ENCODE data around the gene CEACAM18.
"Not testable (repeated sequence)": the region's sequence is repeated elsewhere in the genome, so short reads cannot be mapped to it uniquely, and the experiment has no call there.

CEACAM18 gene

DNA sequence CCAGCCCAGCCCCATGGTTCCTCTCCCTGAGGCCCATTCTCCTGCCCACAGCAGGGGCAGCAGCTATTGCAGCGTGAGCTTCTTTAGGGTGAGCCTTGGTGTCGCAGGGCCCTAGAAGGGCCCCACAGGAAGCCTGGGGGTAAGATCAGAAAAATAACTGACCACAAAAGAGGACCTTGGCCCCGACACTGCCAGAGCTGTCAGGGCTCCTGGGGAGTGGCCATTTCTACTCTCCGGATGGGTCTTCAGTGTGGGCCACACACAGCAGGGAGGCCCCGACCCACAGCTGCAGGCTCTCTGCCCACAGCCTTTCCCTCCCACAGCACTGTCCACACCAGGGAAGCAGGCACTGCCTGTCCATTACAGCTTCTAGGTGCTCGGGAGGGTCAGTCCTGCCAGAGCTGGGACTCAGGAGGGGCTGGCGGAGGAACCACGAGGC, 16.6 kb upstream of the CEACAM18 start:
- DNase-seq (ENCODE audit: low spot score) = no peak

DNA sequence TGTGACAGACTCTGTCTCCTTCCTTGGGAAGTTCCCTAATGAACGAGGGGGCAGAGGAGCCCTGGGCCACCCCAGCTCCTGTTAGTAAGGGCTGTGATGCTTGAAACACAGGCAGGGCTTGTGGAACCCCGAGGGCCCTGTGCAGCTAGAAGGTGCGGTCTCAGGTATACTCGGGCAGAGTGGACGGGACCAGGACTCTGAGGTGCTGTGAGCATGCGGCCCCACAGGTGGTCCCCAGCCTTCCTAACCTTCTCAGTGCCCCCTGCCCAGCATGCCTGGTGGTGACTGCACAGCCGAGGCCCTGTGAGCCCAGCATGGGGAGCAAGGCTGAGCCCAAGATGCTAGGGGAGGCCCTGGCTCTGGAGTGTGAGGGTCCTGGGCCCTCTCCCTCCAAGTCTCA, 16.1 kb upstream of the CEACAM18 start:
- no peak for DNase-seq (ENCODE audit: low spot score)

DNA sequence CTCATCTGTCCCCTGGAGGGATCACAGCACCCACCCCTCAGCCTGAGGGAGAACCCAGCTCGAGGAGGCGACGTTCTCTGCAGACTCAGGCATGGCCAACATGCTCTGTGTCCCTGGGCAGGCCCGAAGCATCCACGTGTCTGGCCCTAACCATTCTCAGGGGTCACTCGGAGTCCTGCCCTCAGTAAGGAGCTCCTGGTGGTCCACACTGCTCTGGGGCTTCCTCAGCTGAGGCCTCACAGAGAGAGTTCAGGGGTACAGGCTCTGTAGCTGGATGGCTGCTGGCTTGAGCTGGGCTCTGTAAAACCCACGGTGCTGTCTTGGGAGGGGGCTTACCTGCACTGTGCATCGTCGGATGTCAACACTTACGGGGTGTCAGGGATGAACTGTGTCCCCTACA, 15.7 kb upstream of the CEACAM18 start:
- no peak for DNase-seq (ENCODE audit: low spot score)

DNA sequence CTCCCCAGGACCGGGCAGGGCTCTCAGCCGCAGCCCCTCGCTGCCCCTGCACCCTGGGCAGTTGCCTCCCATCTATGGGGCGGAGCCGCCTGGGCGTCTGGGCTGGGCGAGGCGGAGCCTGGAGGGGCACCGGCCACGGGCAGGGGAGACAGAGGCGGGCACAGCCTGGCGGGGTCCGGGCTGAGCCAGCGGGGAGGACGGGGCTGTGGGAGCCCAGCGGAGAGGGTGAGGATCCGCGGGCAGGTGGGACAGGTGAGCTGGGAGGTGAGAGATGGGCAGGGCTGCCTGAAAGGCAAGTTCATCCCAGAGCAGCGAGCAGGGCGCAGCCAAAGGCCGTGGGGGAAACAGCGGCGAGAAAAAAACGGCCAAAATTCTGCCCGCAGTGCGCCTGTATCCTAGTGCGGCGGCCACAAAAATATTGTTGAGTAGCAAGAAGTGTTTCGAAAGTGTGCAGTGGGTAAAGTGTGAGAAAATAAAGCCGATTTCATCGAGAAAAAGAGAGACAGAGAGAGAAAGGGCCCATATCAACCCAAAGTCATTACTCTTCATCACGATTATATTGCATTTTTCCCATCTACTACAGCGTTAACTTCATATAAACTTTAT, 14.3 kb upstream of the CEACAM18 start:
- not testable (repeated sequence) for DNase-seq (ENCODE audit: low spot score)

DNA sequence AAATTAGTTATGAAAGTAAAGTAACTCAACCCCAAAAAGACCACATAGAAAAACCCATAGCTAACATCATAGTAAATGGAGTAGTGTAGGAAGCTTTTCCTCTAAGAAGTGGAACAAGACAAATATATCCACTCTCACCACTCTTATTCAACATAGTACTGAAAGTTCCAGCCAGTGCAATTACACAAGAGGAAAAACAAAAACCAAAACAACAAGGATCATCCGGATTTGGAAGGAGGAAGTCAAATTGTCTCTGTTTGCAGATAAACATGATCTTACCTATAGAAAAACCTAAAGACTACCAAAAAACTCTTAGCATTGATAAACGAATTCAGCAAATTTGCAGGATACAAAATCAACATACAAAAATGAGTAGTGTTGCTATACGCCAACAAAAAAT, 11.6 kb upstream of the CEACAM18 start:
- no peak for DNase-seq (ENCODE audit: low spot score)

DNA sequence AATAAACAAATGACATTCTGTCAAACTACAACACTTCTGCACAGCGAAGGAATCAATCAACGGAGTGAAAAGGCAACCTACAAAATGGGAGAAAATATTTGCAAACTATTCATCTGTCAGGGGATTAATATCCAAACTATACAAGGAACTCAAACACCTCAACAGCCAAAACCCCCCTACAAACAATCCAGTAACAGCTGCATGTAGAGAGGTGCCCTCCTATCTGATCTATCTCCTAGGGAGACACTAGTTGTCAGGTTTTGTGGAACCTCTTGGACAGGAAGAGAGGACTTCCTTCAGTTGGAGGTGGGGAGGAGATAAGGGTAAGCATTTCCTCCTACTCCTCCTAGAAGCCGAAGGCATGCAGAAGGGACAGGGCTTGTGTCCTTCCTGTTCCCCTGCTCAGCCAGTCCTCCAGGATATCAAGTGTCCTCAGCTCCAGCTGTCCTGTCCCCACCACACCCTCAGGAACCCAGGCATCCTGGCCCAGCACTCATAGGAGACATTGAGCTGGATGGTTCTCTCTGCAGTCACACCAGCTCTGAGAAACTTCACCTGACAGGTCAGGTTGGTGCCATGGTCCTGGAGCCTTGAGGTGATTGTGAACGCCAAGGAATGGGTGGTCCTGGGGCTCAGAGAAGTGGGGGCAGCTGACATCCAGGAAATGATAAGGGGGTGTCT, 10.3 kb upstream of the CEACAM18 start:
- DNase-seq (ENCODE audit: low spot score) = no peak

DNA sequence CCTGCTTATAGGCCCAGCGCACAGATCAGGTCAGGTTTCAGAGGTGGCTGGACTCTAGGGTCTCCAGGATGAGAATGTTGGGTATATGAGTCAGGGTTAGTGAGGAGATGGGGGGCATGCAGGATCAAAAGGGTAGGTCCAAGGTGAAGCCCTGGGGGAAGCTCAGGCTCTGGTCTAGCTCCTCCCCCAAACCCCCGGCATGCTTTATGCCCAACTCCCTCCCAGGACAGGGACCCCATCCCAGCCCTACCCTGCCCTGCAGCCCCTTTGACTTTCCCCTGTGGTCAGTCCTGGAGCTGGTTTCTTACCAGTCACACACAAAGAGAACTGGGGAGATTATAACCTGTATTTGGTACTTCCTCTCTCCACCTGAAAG, 9.8 kb upstream of the CEACAM18 start:
- no peak for DNase-seq (ENCODE audit: low spot score)

DNA sequence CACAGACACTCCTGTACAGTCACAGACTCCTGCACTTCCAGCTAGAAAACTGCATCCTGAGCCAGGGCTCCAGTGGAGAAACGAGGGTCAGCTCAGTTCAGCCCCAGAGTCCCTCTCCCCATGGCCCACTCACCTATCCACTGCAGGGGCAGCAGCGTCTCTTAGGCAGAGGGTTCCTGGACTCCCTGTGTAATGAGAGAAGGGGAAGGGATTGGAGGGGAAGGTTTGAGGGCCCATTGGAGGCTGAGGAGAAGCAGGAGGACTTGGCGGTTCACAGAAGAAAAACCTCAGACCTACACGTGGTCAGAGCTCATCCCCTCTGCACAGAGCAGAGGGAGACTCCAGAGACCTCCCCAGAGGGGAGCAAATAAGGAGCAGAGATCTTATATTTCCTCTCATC, 9.2 kb upstream of the CEACAM18 start:
- DNase-seq (ENCODE audit: low spot score) = no peak

DNA sequence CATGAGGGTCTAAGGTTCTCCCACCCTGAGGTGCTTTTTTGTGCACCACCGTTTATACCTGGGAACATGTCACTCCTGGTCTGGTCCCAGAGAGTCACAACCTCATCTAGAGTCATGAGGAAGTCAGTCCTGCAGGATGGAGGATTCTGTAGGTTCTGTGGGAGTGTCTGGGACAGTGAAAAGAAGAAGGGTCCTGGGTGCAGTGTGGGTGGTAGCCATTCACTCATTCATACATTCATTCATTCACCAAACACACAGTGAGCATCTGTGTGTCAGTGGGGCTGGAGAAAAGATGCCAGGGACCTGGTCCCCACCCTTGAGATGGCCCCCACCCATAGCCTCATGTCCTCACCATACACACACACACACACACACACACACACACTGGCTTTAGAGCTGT, 8.7 kb upstream of the CEACAM18 start:
- DNase-seq (ENCODE audit: low spot score) = no peak

DNA sequence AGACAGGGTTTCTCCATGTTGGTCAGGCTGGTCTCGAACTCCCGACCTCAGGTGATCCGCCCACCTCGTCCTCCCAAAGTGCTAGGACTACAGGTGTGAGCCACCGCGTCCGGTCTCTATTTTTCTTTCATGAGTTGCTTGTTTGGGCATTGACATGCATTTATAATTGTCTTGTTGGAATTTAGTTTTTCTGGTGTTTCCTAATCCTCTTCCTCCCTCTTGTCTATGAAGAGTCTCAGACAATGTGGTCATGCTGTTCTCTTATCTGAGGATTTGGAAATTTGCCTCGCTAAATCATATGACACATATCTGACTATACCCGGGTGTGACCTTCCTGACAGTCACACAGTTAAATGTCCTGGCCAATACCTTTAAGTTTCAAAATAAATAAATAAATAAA, 7.4 kb upstream of the CEACAM18 start:
- DNase-seq (ENCODE audit: low spot score) = no peak

DNA sequence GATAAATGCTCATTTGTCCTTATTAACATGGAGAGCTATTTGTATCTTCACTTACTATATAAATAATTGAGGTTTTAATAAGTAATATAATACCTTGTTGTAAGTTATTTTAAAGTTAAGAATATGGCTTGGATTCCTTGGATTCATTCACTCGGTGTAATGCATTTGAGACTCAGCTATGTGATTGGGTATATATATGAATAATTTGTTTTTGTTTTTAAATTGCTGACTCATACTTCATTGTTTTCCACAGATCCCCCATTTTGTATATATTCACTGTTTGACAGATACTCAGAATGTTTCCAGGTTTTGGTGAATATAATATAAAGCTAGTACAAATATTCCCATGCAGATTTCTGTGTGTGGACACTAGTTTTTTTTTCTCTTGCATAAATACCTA, 6.8 kb upstream of the CEACAM18 start:
- DNase-seq (ENCODE audit: low spot score) = no peak

DNA sequence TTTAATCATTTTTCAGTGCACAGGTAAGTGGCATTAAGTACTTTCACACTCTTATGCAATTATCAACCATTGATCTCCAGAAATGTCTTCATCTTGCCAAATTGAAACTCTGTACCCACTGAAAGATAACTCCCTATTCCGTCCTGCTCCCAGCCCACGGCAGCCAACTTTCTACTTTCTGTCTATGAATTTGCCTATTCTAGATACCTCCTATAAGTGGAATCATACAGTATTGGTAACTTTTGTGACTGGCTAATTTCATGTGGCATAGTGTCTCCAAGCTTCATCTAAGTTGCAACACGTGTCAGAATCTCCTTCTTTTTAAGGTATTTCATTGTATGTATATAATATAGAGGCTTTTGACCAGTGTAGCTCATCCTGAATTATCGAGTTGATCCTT, 5.7 kb upstream of the CEACAM18 start:
- no peak for DNase-seq (ENCODE audit: low spot score)

DNA sequence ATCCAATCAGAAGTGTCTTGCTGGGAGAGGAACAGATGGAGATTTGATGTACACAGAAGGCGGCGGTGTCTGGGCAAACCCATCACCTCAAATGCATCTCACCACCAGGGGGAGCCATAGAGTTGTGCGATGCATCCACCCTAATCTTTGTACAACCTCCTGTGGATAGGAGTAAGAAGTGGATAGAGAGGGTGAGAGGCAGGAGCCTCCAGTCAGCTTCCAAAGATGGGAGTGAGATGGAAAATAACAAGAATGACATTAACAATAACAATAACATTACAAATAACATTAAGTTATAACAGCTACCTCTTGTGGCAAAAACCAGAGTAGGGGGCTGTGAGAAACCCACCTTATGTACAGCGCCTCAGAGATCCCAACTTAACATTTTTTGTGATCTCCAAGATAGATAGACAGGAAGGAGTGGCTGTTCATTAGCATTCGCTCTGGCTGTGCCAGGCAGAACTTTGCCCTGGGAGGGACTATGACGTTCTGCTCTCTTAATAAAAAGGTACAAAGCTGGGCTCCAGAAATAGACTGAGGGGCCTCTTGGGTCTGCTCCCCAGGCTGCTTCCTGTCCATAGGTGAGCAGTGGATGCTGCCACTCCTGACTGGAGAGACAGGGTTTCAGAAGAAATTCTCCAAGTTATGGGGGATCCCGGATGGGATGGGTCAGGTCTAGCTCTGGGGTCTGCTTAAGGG, 5.2 kb upstream of the CEACAM18 start:
- peak; percentile 87 for DNase-seq (ENCODE audit: low spot score)

DNA sequence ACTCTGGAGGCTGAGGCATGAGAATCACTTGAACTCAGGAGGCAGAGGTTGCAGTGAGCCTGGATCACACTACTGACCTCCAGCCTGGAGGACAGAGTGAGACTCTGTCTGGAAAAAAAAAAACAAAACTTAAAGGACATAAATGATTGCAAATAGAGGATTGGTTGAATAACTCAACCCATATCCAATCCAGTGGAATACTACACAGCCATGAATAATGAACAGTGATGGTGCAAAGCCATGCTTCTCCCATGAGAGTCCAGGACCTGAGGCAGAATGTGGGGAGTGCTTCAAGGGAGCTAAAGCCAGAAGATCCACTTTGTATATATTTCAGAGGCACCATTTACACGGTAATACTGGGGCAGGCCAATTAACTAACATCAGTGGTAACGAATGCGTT, 2.2 kb upstream of the CEACAM18 start:
- no peak for DNase-seq (ENCODE audit: low spot score)

DNA sequence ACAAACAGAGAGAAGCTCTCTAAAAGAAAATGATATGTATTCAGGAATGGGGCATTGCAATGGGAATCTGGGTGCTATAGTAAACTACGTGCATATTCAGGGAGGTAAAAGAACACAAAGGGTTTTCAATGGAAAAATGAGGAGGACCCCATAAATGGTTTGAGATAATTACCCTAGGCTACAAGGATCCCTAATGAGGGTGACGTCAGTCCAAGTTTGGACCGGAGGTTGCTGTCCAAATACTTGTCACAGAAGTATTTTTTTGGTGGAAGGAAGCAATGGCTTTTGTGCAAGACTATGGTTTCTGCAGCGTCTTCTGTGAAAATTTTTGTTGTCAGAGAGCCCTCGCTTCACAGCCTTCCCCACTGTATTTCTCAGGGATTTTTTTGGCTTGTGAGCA, 995 bp upstream of the CEACAM18 start:
- no peak for DNase-seq (ENCODE audit: low spot score)

DNA sequence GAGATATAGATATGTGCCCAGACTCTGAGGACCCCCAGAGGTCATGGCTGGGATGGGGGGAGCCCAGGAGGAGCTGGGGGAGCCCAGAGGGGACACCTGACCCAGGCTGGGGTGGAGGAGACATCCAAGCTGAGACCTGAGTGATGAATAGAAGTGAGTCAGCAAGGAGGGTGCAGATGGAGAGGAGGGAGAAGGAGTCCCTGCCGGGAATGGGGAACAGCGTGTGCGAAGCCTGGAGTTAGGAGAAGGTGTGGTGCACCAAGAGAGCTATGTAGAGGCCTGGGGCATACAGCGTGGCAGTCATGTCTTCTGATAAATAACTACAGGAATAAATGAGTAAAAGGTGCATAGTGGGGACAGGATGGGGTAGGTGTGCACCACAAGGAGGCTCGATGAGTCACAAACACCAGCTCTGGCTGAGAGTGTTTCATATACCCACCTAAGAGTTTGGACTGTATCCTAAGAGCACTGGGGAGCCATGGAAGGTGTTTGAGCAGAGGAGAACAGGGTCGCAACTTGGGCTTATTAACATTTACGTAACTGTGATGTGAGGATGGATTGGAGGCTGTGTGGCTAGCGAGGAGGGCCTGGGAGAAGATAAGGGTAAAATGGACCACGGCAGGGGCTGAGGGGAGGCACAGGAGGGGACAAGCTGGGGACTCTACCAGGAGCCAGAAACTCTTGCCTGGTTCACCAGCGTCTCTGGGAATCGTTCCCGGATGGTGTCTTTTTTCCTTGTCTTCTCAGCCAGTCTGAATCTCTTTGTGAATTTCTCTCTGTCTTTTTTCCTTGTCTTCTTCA, 1.4 kb downstream of the CEACAM18 start:
- DNase-seq (ENCODE audit: low spot score) = no peak

DNA sequence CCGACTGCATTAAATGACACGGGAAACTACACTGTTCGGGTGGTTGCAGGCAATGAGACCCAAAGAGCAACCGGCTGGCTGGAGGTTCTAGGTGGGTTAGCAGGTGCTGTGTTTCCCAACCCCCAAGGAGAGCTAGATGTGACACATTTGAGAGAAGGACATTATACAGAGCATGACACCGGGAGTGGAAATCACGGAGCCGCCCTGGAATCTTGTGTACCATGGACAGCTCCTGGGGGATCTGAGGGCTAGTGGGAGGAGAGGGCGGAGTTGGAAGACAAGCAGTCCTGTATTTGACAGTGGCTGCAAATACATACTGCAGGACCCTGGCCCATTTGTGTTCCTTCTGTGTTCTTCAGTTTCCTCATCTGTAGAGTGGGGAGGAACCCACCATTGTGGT, 2.3 kb downstream of the CEACAM18 start:
- DNase-seq (ENCODE audit: low spot score) = no peak

DNA sequence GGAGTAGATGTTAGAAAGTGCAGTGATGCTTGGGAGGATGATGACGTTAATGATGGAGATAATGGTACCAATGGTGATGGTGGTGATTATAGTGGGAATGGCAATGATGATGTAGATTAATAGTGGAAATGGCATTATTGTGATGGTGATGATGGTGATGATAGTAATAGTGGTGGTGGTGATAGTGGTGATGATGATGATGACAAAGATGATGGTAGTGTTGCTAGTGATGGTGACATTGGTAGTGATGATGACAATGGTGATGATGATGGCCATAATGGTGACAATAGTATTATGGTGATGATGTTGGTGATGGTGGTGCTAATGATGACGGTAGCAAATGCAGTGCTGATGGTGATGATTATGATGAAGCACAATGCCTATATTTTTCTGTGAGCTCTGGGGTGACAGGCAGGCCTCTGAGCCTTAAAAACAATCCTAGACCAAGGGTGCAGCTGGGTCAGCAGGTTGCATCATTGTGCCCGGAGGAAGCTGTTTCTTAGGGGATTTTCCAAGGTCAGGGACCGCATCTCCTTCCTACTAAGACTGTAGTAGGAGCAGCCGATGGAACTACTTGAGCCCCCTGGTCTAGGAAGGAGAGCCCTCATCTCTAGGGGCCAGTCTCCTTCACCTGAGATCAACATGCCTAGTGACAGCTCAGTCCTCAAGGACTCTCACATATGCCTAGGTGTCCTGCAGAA, 7.8 kb downstream of the CEACAM18 start:
- no peak for DNase-seq (ENCODE audit: low spot score)

DNA sequence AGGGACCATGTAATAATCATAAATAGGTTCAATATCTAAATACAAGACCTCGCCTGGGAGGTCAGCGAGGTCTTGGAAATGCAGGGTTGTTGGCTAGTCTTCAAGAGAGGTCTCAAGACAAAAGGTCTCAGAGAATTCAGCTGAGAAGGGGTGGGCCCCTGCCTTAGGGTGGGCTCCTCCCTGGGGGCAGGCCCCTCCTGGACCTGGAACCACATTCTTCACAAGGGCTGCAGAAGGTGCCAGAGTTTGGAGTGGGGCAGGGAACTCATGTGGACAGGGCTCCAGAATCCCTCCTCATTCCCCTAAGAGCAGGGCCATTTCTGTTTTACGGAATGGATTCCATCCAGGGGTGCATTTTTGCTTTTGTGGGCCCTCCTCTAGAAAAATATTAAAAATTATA, 10.2 kb downstream of the CEACAM18 start:
- no peak for DNase-seq (ENCODE audit: low spot score)

DNA sequence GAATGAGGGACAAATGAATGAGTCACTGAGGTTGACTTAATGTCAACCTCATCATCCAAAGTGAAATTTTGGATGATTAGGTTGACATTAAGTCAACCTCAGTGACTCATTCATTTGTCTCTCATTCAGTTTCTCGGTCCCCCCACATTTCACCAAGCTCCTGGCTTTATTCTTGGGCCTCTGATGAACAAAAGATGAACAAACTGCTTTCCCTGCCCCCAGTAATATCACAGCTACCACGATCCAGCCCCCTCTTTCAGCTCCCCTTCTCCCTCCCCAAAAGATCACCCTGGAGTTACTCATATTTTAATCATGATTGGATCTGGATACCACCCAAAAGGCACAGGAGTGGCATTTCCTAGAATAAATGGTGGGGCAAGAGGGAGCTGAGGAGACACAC, 10.8 kb downstream of the CEACAM18 start:
- no peak for DNase-seq (ENCODE audit: low spot score)

DNA sequence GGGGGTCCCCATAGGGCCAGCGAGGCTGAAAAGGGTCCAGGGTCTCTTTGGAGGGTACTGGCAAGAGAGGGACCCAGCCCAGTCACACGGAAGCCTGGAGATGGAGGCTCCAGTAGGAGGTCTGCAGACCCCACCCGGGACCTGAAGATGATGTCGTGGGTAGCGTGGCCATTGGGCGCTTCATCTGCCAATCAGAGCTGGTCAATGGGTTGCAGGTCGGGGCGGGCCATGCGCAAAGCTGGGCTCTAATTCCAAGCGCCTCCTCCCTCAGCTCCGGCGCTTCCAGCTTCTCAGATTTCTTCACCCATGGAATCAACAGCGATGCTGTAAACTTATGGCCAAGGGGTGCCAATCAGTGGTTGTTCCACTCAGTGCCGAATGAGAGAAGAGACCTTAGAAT, 12.3 kb downstream of the CEACAM18 start:
- DNase-seq (ENCODE audit: low spot score) = no peak

DNA sequence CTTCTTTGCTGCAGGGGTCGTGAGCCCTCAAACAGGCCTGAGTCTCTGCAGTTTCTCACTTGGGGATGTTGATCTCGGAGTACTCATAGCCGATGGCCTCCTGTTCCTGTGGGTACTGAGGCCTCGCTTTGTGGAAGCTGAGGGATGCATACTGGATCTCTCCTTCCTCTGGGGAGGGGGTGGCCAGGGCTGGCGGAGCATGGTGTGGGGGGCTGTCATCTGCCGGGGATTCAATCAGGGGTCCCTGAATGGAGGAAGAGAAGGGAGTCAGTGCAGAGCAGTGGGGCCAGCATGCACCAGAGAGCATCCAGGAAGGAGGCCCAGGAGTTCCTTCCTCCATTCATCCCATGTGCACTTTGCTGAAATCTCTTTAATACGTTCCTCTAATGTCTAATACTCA, 13.2 kb downstream of the CEACAM18 start:
- no peak for DNase-seq (ENCODE audit: low spot score)
